DOHH2 (cell line): ENCODE results near the gene C20orf202.

ENCODE experiments used
- EZH2phosphoT487 ChIP-seq: fragments of 200-600 bp; sonication (generic); IDR thresholded peaks from 2 replicates; pipeline ENCODE4 v1.6.1; 2017; ENCODE audit warnings: borderline replicate concordance, mild to moderate bottlenecking, antibody characterized with exemption, low read length, moderate library complexity, mixed read lengths
- TF ChIP-seq, protein P1 (sequence below): fragments of 200-600 bp; sonication (generic); IDR thresholded peaks from one replicate; pipeline ENCODE4 v1.5.1; 2014; ENCODE audit warnings: antibody characterized with exemption, mild to moderate bottlenecking, low read depth, low read length; ENCODE audit not compliant: poor library complexity, severe bottlenecking

DNA sequence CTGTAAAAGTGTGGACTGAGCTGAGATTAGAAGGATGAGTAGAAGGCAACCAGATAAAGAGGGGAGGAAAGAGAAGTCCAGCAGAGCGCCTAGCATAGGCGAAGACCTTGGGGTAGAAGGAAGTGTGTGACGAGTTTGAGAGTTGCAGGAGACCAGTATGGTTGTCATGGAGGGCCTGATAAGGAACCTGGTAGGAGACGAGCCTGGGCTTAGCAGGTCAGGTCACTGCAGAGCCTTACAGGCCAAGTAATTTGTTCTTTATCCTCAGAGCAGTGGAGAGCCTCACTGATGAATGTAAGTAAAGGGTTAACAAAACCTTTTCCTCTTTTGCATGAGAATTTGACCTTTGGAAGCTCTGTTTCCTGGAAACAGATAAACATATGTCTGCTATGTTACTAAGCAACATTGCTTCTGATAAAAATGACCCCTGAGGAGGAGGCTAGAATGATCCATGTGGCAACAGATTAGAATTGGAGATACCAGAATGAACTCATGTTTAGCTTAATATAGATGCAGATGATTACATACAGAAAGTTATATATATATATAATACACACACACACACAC is 15.6 kb upstream of the C20orf202 start:
- TF ChIP-seq, protein P1, sequence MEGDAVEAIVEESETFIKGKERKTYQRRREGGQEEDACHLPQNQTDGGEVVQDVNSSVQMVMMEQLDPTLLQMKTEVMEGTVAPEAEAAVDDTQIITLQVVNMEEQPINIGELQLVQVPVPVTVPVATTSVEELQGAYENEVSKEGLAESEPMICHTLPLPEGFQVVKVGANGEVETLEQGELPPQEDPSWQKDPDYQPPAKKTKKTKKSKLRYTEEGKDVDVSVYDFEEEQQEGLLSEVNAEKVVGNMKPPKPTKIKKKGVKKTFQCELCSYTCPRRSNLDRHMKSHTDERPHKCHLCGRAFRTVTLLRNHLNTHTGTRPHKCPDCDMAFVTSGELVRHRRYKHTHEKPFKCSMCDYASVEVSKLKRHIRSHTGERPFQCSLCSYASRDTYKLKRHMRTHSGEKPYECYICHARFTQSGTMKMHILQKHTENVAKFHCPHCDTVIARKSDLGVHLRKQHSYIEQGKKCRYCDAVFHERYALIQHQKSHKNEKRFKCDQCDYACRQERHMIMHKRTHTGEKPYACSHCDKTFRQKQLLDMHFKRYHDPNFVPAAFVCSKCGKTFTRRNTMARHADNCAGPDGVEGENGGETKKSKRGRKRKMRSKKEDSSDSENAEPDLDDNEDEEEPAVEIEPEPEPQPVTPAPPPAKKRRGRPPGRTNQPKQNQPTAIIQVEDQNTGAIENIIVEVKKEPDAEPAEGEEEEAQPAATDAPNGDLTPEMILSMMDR: no peak
- no peak for TF ChIP-seq EZH2phosphoT487
